IMR-90 (cell line): ENCODE data around the gene RNASET2. TPM values are rescaled to one million over a fixed set of nuclear protein-coding genes. Genes with fewer than 3 reads are reported as not detected.

Source experiments
- ATAC-seq: fragments of 200-7000 bp; cut with Tn5 transposase; 2 replicates; pipeline ENCODE4 v1.9.1; 2020; ENCODE audit warnings: low read depth, mild to moderate bottlenecking, moderate library complexity
- BruUV-seq: library from RNA; stranded (reverse); fragments of 400-500 nt; replicated peaks from 2 replicates; lab custom pipeline; 2021; lab: Mats Ljungman, UMichigan
- CTCF ChIA-PET: fragments of 300-600 bp; formaldehyde crosslinking; extraction: SDS; loops from one replicate; lab custom pipeline; 2021; ENCODE audit warnings: antibody characterized with exemption; lab: Yijun Ruan, JAX
- POLR2A ChIA-PET: fragments of 300-600 bp; sonication (Branson Sonifier 250); formaldehyde crosslinking; loops from one replicate; lab custom pipeline; 2022; ENCODE audit warnings: antibody characterized with exemption; ENCODE audit not compliant: unreplicated experiment; lab: Charles Lee
- DNase-seq: peaks from one replicate; pipeline ENCODE4 v3.0.0; 2013
- H2AFZ ChIP-seq: replicated peaks from 2 replicates; pipeline ENCODE3; 2013; ENCODE audit warnings: low read length, mild to moderate bottlenecking; ENCODE audit not compliant: poor library complexity
- H2AK5ac ChIP-seq: 2 replicates; pipeline ENCODE4 v1.6.1; 2013; ENCODE audit warnings: low read depth, low read length, inconsistent platforms
- H2AK9ac ChIP-seq: replicated peaks from 2 replicates; pipeline ENCODE3; 2013; ENCODE audit warnings: mild to moderate bottlenecking, low read depth, low read length, moderate library complexity; ENCODE audit not compliant: poor library complexity
- H2BK120ac ChIP-seq: 2 replicates; pipeline ENCODE4 v1.6.1; 2013; ENCODE audit warnings: low read depth, low read length, inconsistent platforms
- H2BK15ac ChIP-seq: 3 replicates; pipeline ENCODE4 v1.6.1; 2013; ENCODE audit warnings: low read depth, low read length, inconsistent platforms
- H2BK20ac ChIP-seq: 2 replicates; pipeline ENCODE4 v1.6.1; 2013; ENCODE audit warnings: low read depth, mild to moderate bottlenecking, inconsistent platforms, low read length, moderate library complexity
- H2BK5ac ChIP-seq: 2 replicates; pipeline ENCODE4 v1.6.1; 2013; ENCODE audit warnings: mild to moderate bottlenecking, low read depth, low read length, inconsistent platforms; ENCODE audit not compliant: poor library complexity, severe bottlenecking
- H3K14ac ChIP-seq: replicated peaks from 2 replicates; pipeline ENCODE4 v1.6.1; 2013; ENCODE audit warnings: low read depth, low read length, inconsistent platforms
- H3K18ac ChIP-seq: 2 replicates; pipeline ENCODE4 v1.6.1; 2013; ENCODE audit warnings: low read depth, low read length, control low read depth
- H3K23ac ChIP-seq: 2 replicates; pipeline ENCODE4 v1.6.1; 2013; ENCODE audit warnings: low read depth, low read length, inconsistent platforms
- H3K27ac ChIP-seq: 2 replicates; pipeline ENCODE4 v1.5.1; 2013; ENCODE audit warnings: mild to moderate bottlenecking, control low read depth, low read length; ENCODE audit not compliant: insufficient read depth
- H3K27me3 ChIP-seq: 2 replicates; pipeline ENCODE4 v1.6.1; 2013; ENCODE audit warnings: low read length; ENCODE audit not compliant: control insufficient read depth, insufficient read depth
- H3K36me3 ChIP-seq: 2 replicates; pipeline ENCODE4 v1.6.1; 2013; ENCODE audit warnings: low read length, mixed read lengths; ENCODE audit not compliant: control insufficient read depth, insufficient read depth
- H3K4ac ChIP-seq: 2 replicates; pipeline ENCODE4 v1.6.1; 2013; ENCODE audit warnings: low read depth, low read length, inconsistent platforms
- H3K4me1 ChIP-seq: 2 replicates; pipeline ENCODE4 v1.6.1; 2013; ENCODE audit warnings: low read length, mixed read lengths; ENCODE audit not compliant: control insufficient read depth, insufficient read depth
- H3K4me2 ChIP-seq: 2 replicates; pipeline ENCODE4 v1.6.1; 2013; ENCODE audit warnings: low read depth, mild to moderate bottlenecking, control low read depth, low read length, moderate library complexity
- H3K4me3 ChIP-seq: 2 replicates; pipeline ENCODE4 v1.5.1; 2013; ENCODE audit warnings: low read depth, mild to moderate bottlenecking, control low read depth, low read length, moderate library complexity; ENCODE audit not compliant: insufficient read depth
- H3K56ac ChIP-seq: 2 replicates; pipeline ENCODE4 v1.6.1; 2013; ENCODE audit warnings: low read length, inconsistent platforms; ENCODE audit not compliant: insufficient read depth; ENCODE audit errors: extremely low read depth
- H3K79me1 ChIP-seq, 2 experiments: 2 replicates each; pipeline ENCODE4 v1.6.1; 2013; ENCODE audit warnings: low read length in 2 of 2, inconsistent platforms in 1 of 2, low read depth in 1 of 2
- H3K9ac ChIP-seq: 2 replicates; pipeline ENCODE4 v1.6.1; 2013; ENCODE audit warnings: low read depth, low read length, control low read depth
- H3K9me1 ChIP-seq: 2 replicates; pipeline ENCODE4 v1.6.1; 2013; ENCODE audit warnings: low read length, inconsistent platforms; ENCODE audit not compliant: insufficient read depth
- H3K9me3 ChIP-seq: 2 replicates; pipeline ENCODE4 v1.6.1; 2013; ENCODE audit warnings: low read length; ENCODE audit not compliant: control insufficient read depth, insufficient read depth
- H4K20me1 ChIP-seq: 2 replicates; pipeline ENCODE4 v1.6.1; 2013; ENCODE audit warnings: low read length, inconsistent platforms; ENCODE audit not compliant: insufficient read depth
- H4K5ac ChIP-seq: 2 replicates; pipeline ENCODE4 v1.6.1; 2013; ENCODE audit warnings: mild to moderate bottlenecking, low read depth, low read length, control low read depth
- H4K8ac ChIP-seq, 2 experiments: 2 replicates each; pipeline ENCODE4 v1.6.1; 2013; ENCODE audit warnings: low read depth in 2 of 2, low read length in 2 of 2, control low read depth in 1 of 2, inconsistent platforms in 1 of 2
- H4K91ac ChIP-seq: 2 replicates; pipeline ENCODE4 v1.6.1; 2013; ENCODE audit warnings: low read depth, low read length, inconsistent platforms; ENCODE audit not compliant: insufficient read depth
- BHLHE40 ChIP-seq: fragments of 150-350 bp; IDR thresholded peaks from 2 replicates; pipeline ENCODE4 v1.6.1; 2016; ENCODE audit warnings: mild to moderate bottlenecking, low read depth, low read length
- CEBPB ChIP-seq: IDR thresholded peaks from 2 replicates; pipeline ENCODE4 v1.6.1; 2012; ENCODE audit warnings: low read depth, low read length, improper control_type of control experiment
- CHD1 ChIP-seq: IDR thresholded peaks from 2 replicates; pipeline ENCODE4 v1.6.1; 2012; ENCODE audit warnings: low read depth, low read length, improper control_type of control experiment
- ELK1 ChIP-seq: fragments of 150-350 bp; IDR thresholded peaks from 2 replicates; pipeline ENCODE4 v1.6.1; 2016; ENCODE audit warnings: low read depth, mild to moderate bottlenecking, low read length, moderate library complexity, borderline replicate concordance
- FOS ChIP-seq: fragments of 150-350 bp; IDR thresholded peaks from 2 replicates; pipeline ENCODE4 v1.6.1; 2016; ENCODE audit warnings: low read depth, low read length
- MAZ ChIP-seq: IDR thresholded peaks from 2 replicates; pipeline ENCODE4 v1.6.1; 2012; ENCODE audit warnings: low read depth, mild to moderate bottlenecking, low read length, improper control_type of control experiment, moderate library complexity, borderline replicate concordance
- MXI1 ChIP-seq: IDR thresholded peaks from 2 replicates; pipeline ENCODE4 v1.6.1; 2012; ENCODE audit warnings: low read depth, mild to moderate bottlenecking, low read length, moderate library complexity, borderline replicate concordance
- NFE2L2 ChIP-seq: fragments of 150-350 bp; IDR thresholded peaks from 2 replicates; pipeline ENCODE4 v1.6.1; 2016; ENCODE audit warnings: low read depth, mild to moderate bottlenecking, low read length
- POLR2A ChIP-seq: IDR thresholded peaks from 2 replicates; pipeline ENCODE4 v1.6.1; 2012; ENCODE audit warnings: mild to moderate bottlenecking, low read depth, low read length
- WGBS, 2 experiments: methylation state at CpG; one replicate each; pipeline versions ENCODE4 v1.1.5 to v1.1.7; 2013; ENCODE audit warnings: missing lambda C conversion rate in 2 of 2; ENCODE audit not compliant: insufficient read length in 1 of 2; ENCODE audit errors: extremely low coverage in 2 of 2; 5-methylcytosine and 5-hydroxymethylcytosine counted together
- dilution Hi-C: fragments of 300-500 bp; cut with HindIII; formaldehyde crosslinking; loops from one replicate; pipeline ENCODE4 v1.14.3; 2018; ENCODE audit warnings: low sequenced_read_pairs; ENCODE audit not compliant: unreplicated experiment
- in situ Hi-C: fragments of 300-500 bp; cut with MboI; formaldehyde crosslinking; loops from 3 replicates; pipeline ENCODE4 v1.14.3; 2019; ENCODE audit warnings: low sequenced_read_pairs, inconsistent platforms, mixed read lengths
- intact Hi-C: fragments of 100-400 bp; cut with micrococcal nuclease; formaldehyde crosslinking; loops from 2 replicates; pipeline ENCODE4 v1.10.0; 2022
- polyA plus RNA-seq, 3 experiments: library from polyadenylated mRNA; depleted of rRNA; stranded (reverse); fragments of >200 nt; gene quantifications; 2 replicates each; pipeline ENCODE4 v1.2.3, GENCODE V29; 2012; ENCODE audit warnings: low replicate concordance in 1 of 3
- total RNA-seq: library from RNA; depleted of rRNA; stranded (reverse); fragments of >200 nt; gene quantifications from 2 replicates; pipeline ENCODE4 v1.2.3, GENCODE V29; 2012

The RNASET2 gene
- total and polyA plus RNA-seq, 2 of the 4 experiments (the other 2 are of a cell fraction): 13.6 to 24.9 TPM

- Histone ChIP-seq H3K18ac (no peak overlapping the region), H2BK120ac (no peak overlapping the region), H4K20me1 (no peaks in the 10 kb centered on the region), H3K4me2 (no peak overlapping the region), H2AK5ac (no peak overlapping the region), H3K14ac (no peak overlapping the region), H3K9me1 (no peaks in the 10 kb centered on the region; the same call in 1 of the 2 replicates), H3K4me3 (no peak overlapping the region), H3K27me3 (no peaks in the 10 kb centered on the region), H3K9me3 (no peaks in the 10 kb centered on the region), H3K79me1 (no peaks in the 10 kb centered on the region), H4K91ac (no peak overlapping the region), H3K4ac (no peak overlapping the region), H3K56ac (no peak overlapping the region), H2AK9ac (no peak overlapping the region), H4K5ac (no peak overlapping the region), H2BK5ac (no peak overlapping the region), H3K4me1 (no peaks in the 10 kb centered on the region), H3K36me3 (peaks cover 9% of the 10 kb centered on the region; the same call in 1 of the 2 replicates), H3K27ac (no peak overlapping the region), H4K8ac (no peak overlapping the region), H2AFZ (no peak overlapping the region), H2BK20ac (no peak overlapping the region), H3K9ac (no peak overlapping the region), H3K23ac (no peak overlapping the region), H2BK15ac (no peak overlapping the region)
- peak; percentile 46 for DNase-seq
- POLR2A ChIA-PET: no interaction called here
- intact Hi-C loops (no loop called here), dilution Hi-C loops (no loop called here), in situ Hi-C loops (no loop called here)
- no TSS peak for BruUV-seq
- TF ChIP-seq CHD1 (no peak), ELK1 (no peak), FOS (no peak), POLR2A (no peak), NFE2L2 (no peak), MXI1 (no peak), CEBPB (no peak), BHLHE40 (no peak), MAZ (no peak)
- no CpG with 5 or more reads among the region's 14 CpGs for WGBS, 2 experiments
- CTCF ChIA-PET: interaction anchor here (1.2 kb wide), 1 partner anchor 9 kb away, joined by 4 read pairs; no protein-coding TSS in a partner anchor
- ATAC-seq: no peak
These were observed 13.8 kb downstream of the RNASET2 start for GRCh38 chr6:166942393-166943168.
